HUDEP-2 (cell line): ENCODE results near the gene SPRYD7.
"Not testable (repeated sequence)": the region's sequence is repeated elsewhere in the genome, so short reads cannot be mapped to it uniquely, and the experiment has no call there.

Experiments
- DNase-seq, 76 experiments: peaks; one replicate each; lab custom pipeline; 2025; ENCODE audit not compliant: unreplicated experiment in 76 of 76; lab: John Stamatoyannopoulos, UW

Gene SPRYD7, protein sequence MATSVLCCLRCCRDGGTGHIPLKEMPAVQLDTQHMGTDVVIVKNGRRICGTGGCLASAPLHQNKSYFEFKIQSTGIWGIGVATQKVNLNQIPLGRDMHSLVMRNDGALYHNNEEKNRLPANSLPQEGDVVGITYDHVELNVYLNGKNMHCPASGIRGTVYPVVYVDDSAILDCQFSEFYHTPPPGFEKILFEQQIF

DNA sequence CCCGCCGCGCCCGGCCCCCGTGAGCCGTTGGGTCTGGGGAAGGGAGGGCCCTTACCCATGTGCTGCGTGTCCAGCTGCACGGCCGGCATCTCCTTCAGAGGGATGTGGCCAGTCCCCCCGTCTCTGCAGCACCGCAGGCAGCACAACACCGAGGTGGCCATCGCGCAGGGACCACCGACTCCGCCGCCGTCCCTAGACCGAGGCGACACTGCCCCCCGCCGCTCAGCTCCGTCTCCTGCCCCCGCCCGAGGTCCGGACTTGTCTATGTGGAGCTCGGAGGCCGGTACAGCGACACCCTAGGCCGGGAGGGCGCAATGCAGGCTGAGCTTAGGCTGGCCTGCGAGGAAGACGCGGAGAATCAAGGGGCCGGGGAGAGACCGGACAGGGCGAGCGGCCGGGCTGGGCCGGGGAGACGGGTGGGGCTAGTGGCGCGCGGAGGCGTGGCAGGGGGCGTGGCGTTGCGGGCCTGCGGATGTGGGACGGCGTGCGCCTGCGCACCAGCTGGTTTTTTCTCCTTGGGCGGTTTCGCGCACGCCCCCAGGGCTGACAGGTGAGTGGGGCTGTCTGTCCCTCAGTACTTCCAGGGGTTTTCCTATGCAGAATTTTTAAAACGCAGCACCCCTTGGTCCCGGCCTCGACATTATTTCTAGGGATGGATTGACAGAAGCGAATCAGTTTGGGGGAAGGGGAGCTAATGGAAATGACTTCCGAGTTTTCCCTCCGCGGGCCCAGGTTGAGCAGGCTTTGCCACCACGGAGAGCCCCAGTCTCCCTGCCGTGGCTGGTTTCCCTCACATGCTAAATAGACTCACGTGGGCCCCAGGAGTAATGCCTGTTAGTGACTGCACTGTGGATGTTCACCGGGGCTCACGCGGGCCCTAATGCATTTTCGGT is at the start of gene SPRYD7:
SPRYD7 (minus strand) TSS at position 266 of the 893 bp plus-strand sequence; CDS start at position 161, 105 bp downstream.
- peak; percentile 49 to 98 (median 96) for DNase-seq

DNA sequence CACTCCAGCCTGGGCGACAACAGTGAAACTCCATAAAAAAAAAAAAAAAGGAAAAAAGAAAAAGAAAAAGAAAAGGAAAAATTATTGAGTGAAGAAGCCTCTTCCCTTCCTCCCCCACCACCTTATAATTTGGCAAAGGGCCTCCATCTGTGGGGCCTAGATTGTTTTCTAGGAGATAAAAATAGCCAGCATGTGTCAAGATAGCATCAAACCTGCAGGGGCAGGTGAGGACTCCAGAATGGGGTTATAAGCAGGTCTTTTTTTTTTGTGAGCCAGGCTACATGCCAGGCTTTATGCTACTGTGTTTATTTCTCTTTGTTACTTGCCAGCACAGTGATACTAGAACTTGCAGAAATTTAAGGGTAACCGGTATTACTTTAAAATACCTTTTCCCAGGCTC is 49.0 kb upstream of the SPRYD7 start:
- DNase-seq = no peak

DNA sequence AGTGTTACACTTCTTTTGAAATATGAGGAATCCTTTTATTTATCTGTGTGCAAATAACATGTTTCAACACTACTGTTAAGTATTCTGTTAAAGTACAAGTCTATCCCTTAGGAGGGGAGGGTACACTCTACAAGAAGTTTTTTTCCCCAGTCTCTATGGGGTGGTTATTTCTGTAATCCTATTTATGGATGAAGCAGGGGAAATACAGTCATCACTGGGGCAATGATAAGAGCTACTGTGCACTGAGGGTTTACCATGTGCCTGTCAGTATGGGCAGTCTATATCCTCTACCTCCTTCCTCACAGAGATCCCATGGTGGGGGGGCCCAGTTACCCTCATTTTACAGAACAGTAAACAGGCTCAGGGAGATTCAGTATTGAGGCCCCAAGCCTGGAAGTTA is 44.1 kb upstream of the SPRYD7 start:
- DNase-seq = no peak

DNA sequence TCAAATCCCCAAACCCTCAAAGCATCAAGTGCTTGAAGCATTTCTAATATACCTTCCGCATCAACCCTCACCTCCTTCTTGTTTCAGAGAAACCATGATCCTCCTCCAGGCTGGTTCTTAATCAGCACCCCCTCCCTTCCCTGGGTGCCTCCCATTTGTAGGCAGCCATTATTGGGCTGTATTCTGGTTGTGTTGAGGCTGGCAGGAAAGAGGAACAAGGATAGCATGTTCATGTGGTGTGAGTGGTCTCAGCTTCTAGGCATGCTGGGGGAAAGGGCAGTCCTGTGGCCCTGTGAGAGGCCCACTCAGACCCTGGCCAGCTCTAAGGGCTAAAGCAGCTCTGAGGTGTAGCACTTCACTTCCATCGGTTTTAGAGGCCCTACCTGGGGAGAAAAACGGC is 41.9 kb upstream of the SPRYD7 start:
- DNase-seq = no peak

DNA sequence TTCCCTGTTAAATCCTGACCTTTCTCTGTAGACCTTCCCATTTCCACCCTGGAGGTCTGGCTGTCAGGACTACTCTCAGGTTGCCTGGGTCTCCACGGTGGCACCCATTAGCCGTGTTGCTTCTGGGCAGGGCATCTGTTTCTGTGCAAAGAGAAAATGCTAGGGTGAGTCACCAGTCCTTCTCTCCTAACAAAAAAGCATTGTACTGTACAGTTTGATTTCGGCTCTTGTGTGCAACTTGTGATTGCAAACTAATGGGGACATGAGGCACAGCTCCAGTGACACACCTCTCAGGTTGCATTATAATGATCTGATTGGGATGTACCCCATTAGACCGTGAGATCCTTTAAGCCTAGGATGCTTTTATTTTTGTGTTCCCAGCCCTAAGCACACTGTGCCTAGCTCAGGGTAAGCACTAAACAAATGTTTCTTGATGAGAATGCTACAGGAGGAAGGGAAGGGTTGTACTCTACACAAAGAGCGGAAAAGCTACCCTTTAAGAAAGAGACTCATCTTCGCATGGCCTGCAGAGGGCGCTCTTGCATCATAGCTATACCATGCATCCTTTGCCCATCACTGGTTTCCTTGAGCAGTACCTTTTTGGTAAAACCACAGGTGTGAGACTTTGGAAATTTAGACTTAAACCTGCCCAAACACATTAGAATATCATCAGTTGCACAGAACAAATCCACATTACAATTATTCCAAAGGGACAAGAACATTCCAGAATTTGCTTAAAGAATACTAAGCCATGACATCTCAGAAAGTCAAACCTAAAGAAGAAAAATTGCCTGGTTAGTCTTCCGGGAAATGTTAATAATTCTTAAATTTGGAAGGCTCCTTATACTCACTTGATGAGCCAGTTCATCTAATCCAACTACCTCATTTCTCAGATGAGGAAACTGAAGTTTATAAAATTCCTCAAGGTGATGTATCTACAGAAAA is 40.4 kb upstream of the SPRYD7 start:
- DNase-seq = peak in 53 of 76 experiments; percentile 2 to 65 (median 33)

DNA sequence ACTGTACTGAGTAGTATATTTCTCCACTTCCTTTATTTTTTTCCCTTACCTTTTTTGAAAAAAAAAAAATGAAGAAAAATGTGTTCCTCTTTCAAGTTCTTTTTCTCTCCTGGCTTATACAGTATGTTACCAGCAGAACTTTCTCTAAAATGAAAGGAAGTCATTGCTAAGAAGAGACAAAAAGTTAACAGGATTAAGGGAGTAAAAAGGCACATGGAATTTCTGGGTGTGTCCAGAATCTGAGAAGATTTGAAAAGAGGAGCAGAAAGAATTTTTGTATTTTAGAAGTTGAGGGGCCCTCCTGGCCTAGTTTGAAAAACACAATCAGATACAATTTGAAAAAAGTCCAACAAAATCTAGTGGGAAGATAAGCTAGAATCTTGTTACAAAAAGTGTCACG is 39.7 kb upstream of the SPRYD7 start:
- no peak for DNase-seq

DNA sequence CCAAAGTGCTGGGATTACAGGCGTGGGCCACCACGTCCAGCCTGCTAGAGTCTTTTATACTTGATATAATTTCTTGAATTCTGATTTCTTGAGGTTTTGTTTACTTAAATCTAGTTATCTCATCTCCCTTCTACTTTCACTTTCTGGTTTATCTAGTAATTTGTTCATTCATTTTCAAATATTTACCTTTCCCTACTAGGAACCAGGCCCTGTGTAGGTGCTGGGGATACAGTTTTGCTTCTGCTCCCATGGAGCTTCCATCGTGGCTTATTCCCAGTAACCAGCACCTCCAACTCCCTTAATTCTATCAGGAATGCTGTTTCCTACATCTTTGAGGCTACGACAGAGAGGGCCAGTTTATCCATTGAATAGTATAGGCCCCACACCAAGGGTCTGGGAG is 36.6 kb upstream of the SPRYD7 start:
- no peak for DNase-seq

DNA sequence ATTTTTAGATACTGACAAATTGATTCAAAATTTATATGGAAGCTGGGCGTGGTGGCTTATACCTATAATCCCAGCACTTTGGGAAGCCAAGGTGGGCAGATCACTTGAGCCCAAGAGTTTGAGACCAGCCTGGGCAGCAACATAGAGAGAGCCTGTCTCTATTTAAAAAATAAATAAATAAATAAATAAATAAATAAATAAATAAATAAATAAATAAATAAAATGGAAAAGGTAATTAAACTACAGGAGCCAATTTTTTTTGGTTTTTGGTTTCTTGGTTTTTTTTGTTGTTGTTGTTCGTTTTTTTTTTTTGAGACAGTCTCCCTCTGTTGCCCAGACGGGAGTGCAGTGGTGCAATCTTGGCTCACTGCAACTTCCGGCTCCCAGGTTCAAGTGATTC is 31.3 kb upstream of the SPRYD7 start:
- DNase-seq = no peak

DNA sequence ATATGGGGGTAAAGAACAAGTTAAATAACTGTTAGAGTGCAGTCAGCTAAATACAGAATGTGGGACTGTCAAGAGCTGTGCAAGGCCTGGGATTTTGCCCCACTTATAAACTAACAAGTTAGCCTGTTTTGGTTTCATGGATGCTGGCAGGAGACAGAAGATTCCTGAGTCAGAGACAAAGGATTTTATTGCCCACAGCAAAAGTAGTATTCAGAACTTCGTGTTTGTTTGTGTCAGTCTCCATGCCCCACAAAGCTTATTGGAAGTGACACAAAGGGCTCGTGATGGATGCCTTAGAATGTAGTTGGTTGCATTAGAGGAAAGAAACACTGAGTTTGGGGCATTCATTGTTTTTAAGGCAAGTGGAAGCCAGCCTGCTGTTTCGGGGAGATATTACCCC is 22.2 kb upstream of the SPRYD7 start:
- DNase-seq = no peak

DNA sequence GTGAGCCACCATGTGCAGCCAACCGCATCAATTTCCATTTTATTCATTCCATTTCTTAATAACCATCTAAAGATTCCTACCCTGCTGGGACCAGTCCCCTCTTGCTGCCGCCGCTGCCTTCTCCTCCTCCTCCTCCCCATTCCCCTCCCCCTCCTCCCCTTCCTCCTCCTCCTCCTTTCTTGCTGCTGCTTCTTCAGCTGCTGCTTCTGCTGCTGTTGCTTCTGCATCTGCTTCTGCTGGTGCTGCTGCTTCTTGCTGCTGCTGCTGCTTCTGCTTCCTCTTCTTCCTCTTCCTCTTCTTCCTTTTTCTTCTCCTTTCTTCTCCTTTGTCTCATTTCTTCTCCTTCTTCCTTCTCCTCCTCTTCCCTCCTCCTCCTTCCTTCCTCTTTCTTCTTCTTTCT is 20.0 kb upstream of the SPRYD7 start:
- DNase-seq = no peak

DNA sequence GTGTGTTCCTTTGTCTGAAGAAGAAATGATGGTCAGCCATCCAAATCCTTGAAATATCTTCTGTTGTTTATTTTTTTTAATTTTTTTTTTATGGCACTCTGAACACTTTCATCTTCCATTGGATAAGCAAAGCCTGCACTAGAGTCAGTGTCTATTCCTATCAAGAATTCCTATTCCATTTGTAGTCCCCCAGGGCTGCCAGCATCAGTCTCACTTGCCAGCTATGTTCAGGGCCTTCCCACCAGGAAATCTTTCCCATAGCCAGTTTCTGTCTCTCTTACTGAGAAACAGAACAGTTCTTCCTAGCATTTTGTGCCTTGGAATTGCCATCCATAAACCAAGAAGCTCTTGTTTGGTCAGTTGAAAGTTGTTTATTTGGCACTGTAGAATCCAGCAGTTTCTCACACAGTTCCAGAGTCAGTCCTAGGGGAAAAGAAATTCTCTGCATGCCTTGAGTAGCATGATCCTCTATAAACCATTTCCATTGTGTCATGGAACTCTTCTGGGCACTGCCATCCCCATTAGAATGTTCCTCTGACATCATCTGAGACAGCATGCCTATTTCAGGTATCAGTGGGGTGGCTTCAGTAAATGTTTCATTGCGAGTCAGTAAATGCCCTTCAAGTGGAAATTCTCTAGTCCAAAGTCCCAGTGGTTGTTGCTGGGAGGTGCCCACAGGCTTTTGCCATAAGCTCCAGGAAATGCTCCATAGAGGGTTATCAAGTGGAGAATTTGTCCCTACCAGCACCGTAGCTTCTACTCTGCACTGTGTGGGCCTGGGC is 18.7 kb upstream of the SPRYD7 start:
- DNase-seq = no peak

DNA sequence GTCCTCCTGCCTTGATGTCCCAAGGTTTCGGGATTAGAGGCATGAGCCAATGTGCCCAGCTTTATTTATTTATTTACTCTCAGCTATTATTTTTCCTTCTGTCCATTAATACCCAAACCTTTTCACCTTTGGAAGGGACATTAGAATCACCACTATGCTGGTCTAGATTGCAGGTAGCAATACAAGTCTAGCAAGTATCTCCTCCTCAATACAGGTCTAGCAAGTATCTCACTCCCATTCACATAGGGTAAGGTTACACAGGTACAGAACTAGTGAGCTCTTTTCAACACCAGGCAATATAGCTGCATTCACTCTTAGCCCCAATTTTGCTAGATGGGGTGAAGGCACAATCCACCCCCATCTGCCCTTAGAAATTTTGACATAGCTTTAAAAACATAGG is 17.4 kb upstream of the SPRYD7 start:
- DNase-seq = no peak

DNA sequence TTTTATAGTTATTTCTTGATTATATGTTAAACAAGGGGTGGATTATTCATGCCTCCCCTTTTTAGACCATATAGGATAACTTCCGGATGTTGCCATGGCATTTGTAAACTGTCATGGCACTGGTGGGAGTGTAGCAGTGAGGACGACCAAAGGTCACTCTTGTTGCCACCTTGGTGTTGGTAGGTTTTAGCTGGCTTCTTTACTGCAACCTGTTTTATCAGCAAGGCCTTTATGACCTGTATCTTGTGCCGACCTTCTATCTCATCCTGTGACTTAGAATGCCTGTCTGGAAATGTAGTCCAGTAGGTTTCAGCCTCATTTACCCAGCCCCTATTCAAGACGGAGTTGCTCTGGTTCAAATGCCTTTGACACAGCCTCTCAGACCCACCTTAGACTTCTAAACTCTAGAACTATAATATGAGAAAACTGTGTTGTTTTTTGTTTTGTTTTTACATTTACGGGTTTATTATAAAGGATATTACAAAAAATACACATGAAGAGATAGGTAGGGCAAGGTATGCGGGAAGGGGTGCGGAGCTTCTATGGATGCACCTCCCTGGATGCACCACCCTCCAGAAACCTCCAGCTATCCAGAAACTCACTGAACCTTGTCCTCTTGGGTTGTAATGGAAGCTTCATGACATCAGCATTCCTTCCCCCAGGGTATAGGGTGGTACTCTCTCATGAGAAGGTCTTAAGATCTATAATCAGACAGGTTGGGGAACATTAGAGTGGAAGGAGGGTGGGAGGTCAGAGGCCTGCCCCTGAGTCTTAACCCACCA is 15.8 kb upstream of the SPRYD7 start:
- DNase-seq = no peak

DNA sequence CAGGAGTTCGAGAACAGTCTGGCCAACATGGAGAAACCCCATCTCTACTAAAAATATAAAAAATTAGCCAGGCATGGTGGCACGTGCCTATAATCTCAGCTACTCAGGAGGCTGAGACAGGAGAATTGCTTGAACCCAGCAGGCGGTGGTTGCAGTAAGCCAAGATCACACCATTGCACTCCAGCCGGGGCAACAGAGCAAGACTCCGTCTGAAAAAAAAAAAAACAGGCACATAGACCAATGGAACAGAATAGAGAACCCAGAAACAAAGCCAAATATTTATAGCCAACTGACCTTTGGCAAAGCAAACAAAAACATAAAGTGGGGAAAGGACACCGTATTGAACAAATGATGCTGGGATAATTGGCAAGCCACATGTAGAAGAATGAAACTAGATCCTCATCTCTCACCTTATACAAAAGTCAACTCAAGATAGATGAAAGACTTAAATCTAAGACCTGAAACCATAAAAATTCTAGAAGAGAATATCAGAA is 12.7 kb upstream of the SPRYD7 start:
- not testable (repeated sequence) for DNase-seq

DNA sequence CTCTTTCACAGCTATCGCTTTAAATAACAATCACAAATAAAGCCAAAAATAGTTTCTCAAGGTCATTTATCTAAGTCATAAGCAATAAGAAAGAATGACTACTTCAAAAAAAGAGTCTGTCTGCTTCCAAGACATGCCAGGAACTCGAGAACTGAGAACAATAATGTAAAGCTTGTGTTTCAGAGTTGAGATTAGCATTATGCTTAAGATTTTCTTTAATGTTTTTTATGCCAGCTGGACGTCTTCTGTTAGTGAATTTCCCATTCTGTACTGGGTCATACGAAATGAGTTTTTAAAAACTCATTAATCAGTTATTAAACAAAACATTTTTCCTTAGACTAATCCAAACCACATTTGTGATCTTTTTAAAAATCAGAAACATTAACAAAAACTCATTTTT is 3.2 kb upstream of the SPRYD7 start:
- no peak for DNase-seq

DNA sequence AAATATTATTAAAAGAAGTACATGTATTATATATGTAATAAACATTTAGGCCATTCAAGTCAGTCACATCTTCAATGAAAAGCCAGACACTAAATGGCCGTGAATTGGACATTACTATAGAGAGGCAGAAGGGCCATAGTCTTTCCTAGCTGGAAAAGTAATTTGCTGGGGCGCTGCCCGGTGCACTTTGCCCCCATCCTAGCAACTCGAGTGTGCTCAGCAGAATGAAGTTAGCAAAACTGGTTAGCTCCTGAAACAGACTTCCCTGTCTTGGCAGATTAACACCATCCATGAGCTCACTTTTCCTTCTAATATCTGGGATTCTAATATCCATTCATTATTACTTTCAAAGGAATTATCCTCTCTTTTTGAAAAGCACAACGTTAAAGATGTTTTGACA is 2.8 kb upstream of the SPRYD7 start:
- no peak for DNase-seq

DNA sequence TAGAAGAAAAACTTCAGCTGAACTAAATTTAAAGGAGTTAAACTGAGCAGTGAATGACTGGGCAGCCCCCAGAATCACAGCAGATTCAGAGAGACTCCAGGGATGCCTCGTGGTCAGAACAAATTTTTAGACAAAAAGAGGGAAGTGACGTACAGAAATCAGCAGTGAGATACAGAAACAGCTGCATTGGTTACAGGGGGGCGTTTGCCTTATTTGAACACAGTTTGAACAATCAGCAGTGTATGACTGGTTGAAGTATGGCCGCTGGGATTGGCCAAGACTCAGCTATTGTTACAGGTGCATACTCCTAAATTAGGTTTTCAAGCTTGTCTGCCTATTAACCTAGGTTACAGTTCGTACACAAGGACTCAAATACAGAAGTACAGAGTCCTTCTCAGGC is 2.2 kb upstream of the SPRYD7 start:
- no peak for DNase-seq

DNA sequence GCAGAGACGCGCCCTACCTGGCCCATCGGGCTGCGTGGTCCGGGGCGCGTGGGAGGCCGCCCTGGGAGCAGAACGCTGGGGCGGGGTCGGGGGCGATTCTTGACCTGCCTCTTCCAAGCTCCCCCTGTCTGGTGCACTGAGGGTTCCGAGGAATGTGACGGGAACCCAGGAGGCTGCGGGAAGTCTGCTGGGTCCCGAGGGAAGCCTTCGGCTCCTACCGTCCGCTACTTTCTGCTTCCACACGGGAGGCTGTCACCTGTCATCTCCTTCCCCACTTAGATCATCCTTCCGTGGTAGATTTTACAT is 781 bp upstream of the SPRYD7 start:
- DNase-seq = no peak
